Fibroblast of pulmonary artery (primary cell): Measurements from ENCODE around the gene ECHS1.

ENCODE experiments used
- DNase-seq: peaks from one replicate; pipeline ENCODE4 v3.0.0-alpha.2; 2010; ENCODE audit warnings: low read depth
- H3K4me3 ChIP-seq: replicated peaks from 2 replicates; pipeline ENCODE4 v1.5.1; 2011; ENCODE audit warnings: low read depth, mild to moderate bottlenecking, control low read depth, low read length, moderate library complexity
- CTCF ChIP-seq: IDR thresholded peaks from 2 replicates; pipeline ENCODE4 v1.5.1; 2011; ENCODE audit warnings: mild to moderate bottlenecking, control low read depth, low read length, inconsistent platforms; ENCODE audit errors: missing control alignments

The ECHS1 gene

GRCh38 chr10:133366751-133367150 lies 6.4 kb downstream of the ECHS1 start:
- no peak overlapping the region for H3K4me3 ChIP-seq
- TF ChIP-seq CTCF, result no peak
- no peak for DNase-seq

- DNase-seq, result no peak
- no peak overlapping the region for H3K4me3 ChIP-seq
- no peak for TF ChIP-seq CTCF
Measured at GRCh38 chr10:133366130-133366478, 7.0 kb downstream of the ECHS1 start.

GRCh38 chr10:133365461-133366129 lies 7.6 kb downstream of the ECHS1 start:
- no peak for DNase-seq
- no peak for TF ChIP-seq CTCF
- H3K4me3 ChIP-seq, result no peak overlapping the region

GRCh38 chr10:133364645-133365431 lies 8.3 kb downstream of the ECHS1 start:
- TF ChIP-seq CTCF, result no peak
- DNase-seq, result no peak
- H3K4me3 ChIP-seq, result no peak overlapping the region

GRCh38 chr10:133362846-133363245 lies 10.3 kb downstream of the ECHS1 start:
- H3K4me3 ChIP-seq, result no peak overlapping the region
- no peak for DNase-seq
- TF ChIP-seq CTCF, result no peak

- TF ChIP-seq CTCF, result no peak
- no peak overlapping the region for H3K4me3 ChIP-seq
- DNase-seq, result no peak
Measured at GRCh38 chr10:133361773-133362441, 11.2 kb downstream of the ECHS1 start.
